Measurements from ENCODE around the gene CNTNAP5.

DNA sequence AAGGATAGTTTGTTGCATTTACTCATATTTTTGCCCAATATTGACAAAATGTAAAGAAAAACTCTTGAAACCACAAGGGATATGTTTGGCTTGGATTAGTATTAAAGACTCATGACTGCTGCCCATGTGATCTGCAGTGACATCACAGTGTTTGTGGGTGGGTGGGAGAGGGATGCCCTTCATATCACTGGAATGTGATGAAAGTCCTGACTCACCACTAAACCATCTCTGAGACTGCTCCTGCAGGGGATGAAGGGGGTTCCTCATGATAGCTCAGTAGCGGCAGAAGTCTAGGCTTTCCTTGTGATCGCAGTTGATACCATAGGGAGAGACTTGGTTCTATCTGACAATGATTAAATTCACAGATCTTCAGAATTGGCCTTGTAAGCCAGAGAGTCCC lies 451.2 kb downstream of the CNTNAP5 start:
- TF ChIP-seq, protein P1, sequence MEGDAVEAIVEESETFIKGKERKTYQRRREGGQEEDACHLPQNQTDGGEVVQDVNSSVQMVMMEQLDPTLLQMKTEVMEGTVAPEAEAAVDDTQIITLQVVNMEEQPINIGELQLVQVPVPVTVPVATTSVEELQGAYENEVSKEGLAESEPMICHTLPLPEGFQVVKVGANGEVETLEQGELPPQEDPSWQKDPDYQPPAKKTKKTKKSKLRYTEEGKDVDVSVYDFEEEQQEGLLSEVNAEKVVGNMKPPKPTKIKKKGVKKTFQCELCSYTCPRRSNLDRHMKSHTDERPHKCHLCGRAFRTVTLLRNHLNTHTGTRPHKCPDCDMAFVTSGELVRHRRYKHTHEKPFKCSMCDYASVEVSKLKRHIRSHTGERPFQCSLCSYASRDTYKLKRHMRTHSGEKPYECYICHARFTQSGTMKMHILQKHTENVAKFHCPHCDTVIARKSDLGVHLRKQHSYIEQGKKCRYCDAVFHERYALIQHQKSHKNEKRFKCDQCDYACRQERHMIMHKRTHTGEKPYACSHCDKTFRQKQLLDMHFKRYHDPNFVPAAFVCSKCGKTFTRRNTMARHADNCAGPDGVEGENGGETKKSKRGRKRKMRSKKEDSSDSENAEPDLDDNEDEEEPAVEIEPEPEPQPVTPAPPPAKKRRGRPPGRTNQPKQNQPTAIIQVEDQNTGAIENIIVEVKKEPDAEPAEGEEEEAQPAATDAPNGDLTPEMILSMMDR (IDR thresholded peaks at IDR 0.05; ENCODE audit: poor library complexity) = no peak
- no peak for TF ChIP-seq EZH2 (IDR thresholded peaks at IDR 0.05; ENCODE audit: borderline replicate concordance)
- no peak for TF ChIP-seq EZH2phosphoT487 (IDR thresholded peaks at IDR 0.05; ENCODE audit: low read depth, severe bottlenecking, unreplicated experiment)
